Activated CD4-positive, alpha-beta T cell treated with anti-CD3 and anti-CD28 coated beads for 36 hours (primary cell): ENCODE results near the gene IFT172. TPM values are rescaled to one million over a fixed set of nuclear protein-coding genes. Genes with fewer than 3 reads are reported as not detected.

Source experiments
- ATAC-seq: fragments of 200-7000 bp; cut with Tn5 transposase; one replicate; pipeline ENCODE4 v1.10.0; 2021; ENCODE audit warnings: mild to moderate bottlenecking, moderate library complexity
- CTCF ChIA-PET: fragments of 350-600 bp; sonication (Branson Sonifier 250); formaldehyde crosslinking; loops from one replicate; lab custom pipeline; 2021; ENCODE audit warnings: antibody characterized with exemption; lab: Charles Lee
- POLR2A ChIA-PET: fragments of 350-600 bp; sonication (Branson Sonifier 250); formaldehyde crosslinking; loops from one replicate; lab custom pipeline; 2021; ENCODE audit warnings: antibody characterized with exemption, inconsistent platforms; lab: Charles Lee
- DNase-seq: peaks from one replicate; pipeline ENCODE4 v3.0.0-alpha.2; 2020
- H3K27ac Mint-ChIP-seq: one replicate; pipeline ENCODE4 v1.8.0; 2021; ENCODE audit warnings: mixed read lengths
- H3K27me3 Mint-ChIP-seq: one replicate; pipeline ENCODE4 v1.8.0; 2021; ENCODE audit warnings: mixed read lengths
- H3K36me3 Mint-ChIP-seq: one replicate; pipeline ENCODE4 v1.8.0; 2021; ENCODE audit warnings: low read depth, mixed read lengths
- H3K4me1 Mint-ChIP-seq: one replicate; pipeline ENCODE4 v1.8.0; 2021; ENCODE audit warnings: mixed read lengths
- H3K4me3 Mint-ChIP-seq: one replicate; pipeline ENCODE4 v1.8.0; 2021; ENCODE audit warnings: mild to moderate bottlenecking, moderate library complexity, mixed read lengths
- H3K9me3 Mint-ChIP-seq: one replicate; pipeline ENCODE4 v1.8.0; 2021; ENCODE audit warnings: low read depth, mixed read lengths
- intact Hi-C, 2 experiments: fragments of 100-400 bp; cut with DNase I in 1 of 2; cut with micrococcal nuclease in 1 of 2; formaldehyde crosslinking; loops; one replicate each; pipeline versions ENCODE4 v1.14.2 to v1.15.1; 2022 to 2024; cut with DNase I, micrococcal nuclease
- total RNA-seq, 2 experiments: library from RNA; stranded (reverse); gene quantifications; one replicate each; pipeline ENCODE4 v1.2.3, GENCODE V29; 2021

IFT172 gene
- total RNA-seq, 2 experiments from 2014 or later = 8.7 TPM

DNA sequence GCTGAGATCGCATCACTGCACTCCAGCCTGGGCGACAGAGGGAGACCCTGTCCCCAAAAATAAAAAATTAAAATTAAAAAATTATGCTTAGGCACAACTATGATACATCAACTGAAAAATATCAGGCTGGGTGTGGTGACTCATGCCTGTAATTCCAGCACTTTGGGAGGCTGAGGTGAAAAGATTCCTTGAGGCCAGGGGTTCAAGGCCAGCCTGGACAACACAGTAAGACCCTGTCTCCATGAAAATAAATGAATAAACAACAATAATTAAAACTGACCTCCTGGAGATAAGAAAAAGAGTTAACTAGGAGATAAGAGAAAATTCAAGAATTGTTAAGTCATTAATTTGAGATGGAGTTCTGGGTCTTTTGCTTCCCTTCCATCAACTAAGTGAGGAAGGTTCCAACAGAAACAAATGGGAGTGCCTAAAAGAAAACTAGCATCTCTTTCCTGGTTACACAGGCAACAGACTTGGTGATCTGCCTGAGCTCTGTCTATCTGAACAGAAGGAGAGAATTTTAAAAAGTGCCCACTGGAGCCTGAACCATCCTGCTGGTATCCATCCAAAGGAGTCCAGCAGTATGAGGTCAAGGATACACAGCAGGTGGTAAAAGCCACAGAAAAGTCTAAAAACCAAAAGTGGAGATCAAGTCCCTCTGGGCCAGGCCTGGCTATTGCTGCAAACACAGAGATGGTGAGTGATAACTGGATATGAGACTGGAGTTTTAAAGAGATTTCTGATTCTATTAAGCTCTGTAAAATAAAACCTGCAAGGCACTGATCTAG is 89.0 kb downstream of the IFT172 start:
- Mint-ChIP-seq H3K4me3 (no peak overlapping the region), H3K27ac (peak overlapping the region; percentile 38), H3K27me3 (no peaks in the 10 kb centered on the region), H3K9me3 (no peaks in the 10 kb centered on the region), H3K4me1 (peaks cover 39% of the 10 kb centered on the region), H3K36me3 (peaks cover 28% of the 10 kb centered on the region)
- intact Hi-C loops = no loop called here
- no peak for DNase-seq
- POLR2A ChIA-PET = no interaction called here
- CTCF ChIA-PET = interaction anchor here (0.6 to 1.3 kb wide), 2 partner anchors 10 to 15 kb away, joined by 4 read pairs; no protein-coding TSS in a partner anchor
- no peak for ATAC-seq

DNA sequence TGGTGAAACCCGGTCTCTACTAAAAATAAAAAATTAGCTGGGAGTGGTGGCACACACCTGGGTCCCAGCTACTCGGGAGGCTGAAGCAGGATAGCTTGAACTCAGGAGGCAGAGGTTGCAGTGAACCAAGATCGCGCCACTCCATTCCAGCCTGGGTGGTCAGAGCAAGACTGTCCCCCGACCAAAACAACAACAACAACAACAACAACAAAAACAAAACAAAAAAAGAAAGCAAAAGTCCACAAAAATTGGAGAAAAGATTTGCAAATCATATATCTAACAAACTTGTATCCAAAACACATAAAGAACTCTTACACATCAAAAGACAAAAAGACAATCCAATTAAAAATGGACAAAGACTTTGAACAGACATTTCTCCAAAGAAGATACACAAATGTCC is 90.6 kb downstream of the IFT172 start:
- peak overlapping the region; percentile 68 for H3K27ac Mint-ChIP-seq
- no peak for ATAC-seq
- no peak for DNase-seq
- POLR2A ChIA-PET = no interaction called here
- CTCF ChIA-PET = no interaction called here
- H3K27me3 Mint-ChIP-seq = no peaks in the 10 kb centered on the region
- intact Hi-C loops = no loop called here
- H3K4me3 Mint-ChIP-seq = no peak overlapping the region
- H3K36me3 Mint-ChIP-seq = peaks cover 24% of the 10 kb centered on the region
- H3K4me1 Mint-ChIP-seq = peaks cover 32% of the 10 kb centered on the region
- no peaks in the 10 kb centered on the region for H3K9me3 Mint-ChIP-seq

Other genes with a start within 250 kb of the IFT172 start
- under 1 TPM; 0.53 to 0.86 TPM for gene SLC30A3, start 226.7 kb downstream of the IFT172 start, total RNA-seq
- not detected for gene DNAJC5G, start 214.3 kb downstream of the IFT172 start, total RNA-seq
- gene TRIM54, start 207.3 kb downstream of the IFT172 start, total RNA-seq = under 1 TPM; 0.09 to 0.11 TPM
- 1 to 10 TPM; 1.4 to 1.5 TPM for gene UCN, start 181.3 kb downstream of the IFT172 start, total RNA-seq
- gene MPV17, start 166.6 kb downstream of the IFT172 start, total RNA-seq = 100 to 1,000 TPM in 1 of 2 experiments, 10 to 100 TPM in 1; 93.4 to 103 TPM
- gene GTF3C2, start 133.0 kb downstream of the IFT172 start, total RNA-seq = 10 to 100 TPM; 60.3 to 70.2 TPM
- 10 to 100 TPM; 31.0 to 39.2 TPM for gene EIF2B4, start 119.4 kb downstream of the IFT172 start, total RNA-seq
- 10 to 100 TPM; 63.9 to 82.1 TPM for gene SNX17, start 119.1 kb downstream of the IFT172 start, total RNA-seq
- gene ZNF513, start 109.0 kb downstream of the IFT172 start, total RNA-seq = 10 to 100 TPM in 1 of 2 experiments, 1 to 10 TPM in 1; 7.7 to 10.5 TPM
- 100 to 1,000 TPM; 115 to 121 TPM for gene PPM1G, start 80.2 kb downstream of the IFT172 start, total RNA-seq
- gene NRBP1, start 61.1 kb downstream of the IFT172 start, total RNA-seq = 10 to 100 TPM; 74.3 to 74.4 TPM
- gene KRTCAP3, start 47.4 kb downstream of the IFT172 start, total RNA-seq = 1 to 10 TPM; 4.7 to 5.9 TPM
- gene FNDC4, start 5.5 kb upstream of the IFT172 start, total RNA-seq = not detected
- gene GCKR, start 7.1 kb upstream of the IFT172 start, total RNA-seq = not detected
- 10 to 100 TPM; 31.8 to 34.5 TPM for gene ZNF512, start 93.3 kb upstream of the IFT172 start, total RNA-seq
- under 1 TPM; 0.11 to 0.44 TPM for gene CCDC121, start 139.3 kb upstream of the IFT172 start, total RNA-seq
- gene GPN1, start 139.3 kb upstream of the IFT172 start, total RNA-seq = 10 to 100 TPM; 45.6 to 63.9 TPM
- 10 to 100 TPM; 23.7 to 26.1 TPM for gene SUPT7L, start 173.9 kb upstream of the IFT172 start, total RNA-seq
- gene SLC4A1AP, start 174.1 kb upstream of the IFT172 start, total RNA-seq = 10 to 100 TPM; 23.8 to 25.3 TPM